Muscle of leg (tissue), 11 donors: ENCODE results near the gene VAPA. TPM values are rescaled to one million over a fixed set of nuclear protein-coding genes. Genes with fewer than 3 reads are reported as not detected.
A peak's percentile ranks its signal among the peaks of the same experiment; 100 is the strongest.
"Not testable (repeated sequence)": the region's sequence is repeated elsewhere in the genome, so short reads cannot be mapped to it uniquely, and the experiment has no call there.

ENCODE experiments used
- DNase-seq: peaks from one replicate; pipeline ENCODE4 v3.0.0; 2013
- H3K27ac ChIP-seq: one replicate; pipeline ENCODE4 v1.5.1; 2013; ENCODE audit warnings: mild to moderate bottlenecking, low read length, control low read depth
- H3K27me3 ChIP-seq: one replicate; pipeline ENCODE4 v1.6.1; 2013; ENCODE audit warnings: low read length; ENCODE audit not compliant: control insufficient read depth, insufficient read depth
- H3K36me3 ChIP-seq: one replicate; pipeline ENCODE4 v1.6.1; 2013; ENCODE audit warnings: low read length; ENCODE audit not compliant: control insufficient read depth, insufficient read depth
- H3K4me1 ChIP-seq: one replicate; pipeline ENCODE4 v1.6.1; 2013; ENCODE audit warnings: low read length; ENCODE audit not compliant: control insufficient read depth, insufficient read depth
- H3K4me3 ChIP-seq: one replicate; pipeline ENCODE4 v1.5.1; 2013; ENCODE audit warnings: low read length, control low read depth
- H3K9me3 ChIP-seq: replicated peaks from 2 replicates; pipeline ENCODE4 v1.6.1; 2013; ENCODE audit warnings: low read depth, low read length; ENCODE audit not compliant: control insufficient read depth
- WGBS: methylation state at CpG from one replicate; pipeline ENCODE4 v1.1.5; 2013; ENCODE audit warnings: missing lambda C conversion rate; ENCODE audit not compliant: insufficient coverage; 5-methylcytosine and 5-hydroxymethylcytosine counted together
- polyA plus RNA-seq, 8 donors: library from polyadenylated mRNA; unstranded; fragments of 120-200 nt; gene quantifications; one replicate each; pipeline versions ENCODE4 v1.2.1 to v1.2.3, GENCODE V29; 2013; ENCODE audit warnings: inconsistent platforms in 1 of 8, low replicate concordance in 1 of 8; ENCODE audit not compliant: insufficient read length in 8 of 8, insufficient read depth in 1 of 8
- total RNA-seq: library from RNA; stranded (reverse); fragments of 120-200 nt; gene quantifications from one replicate; pipeline ENCODE4 v1.2.4, GENCODE V29; 2013

VAPA gene
- total and polyA plus RNA-seq, 9 donors, result 220 to 284 (median 234) TPM

- H3K27ac ChIP-seq, H3K4me1 ChIP-seq, DNase-seq, H3K9me3 ChIP-seq, H3K27me3 ChIP-seq, H3K36me3 ChIP-seq, H3K4me3 ChIP-seq: not testable (repeated sequence)
- no CpG with 5 or more reads among the region's 1 CpG for WGBS
Measured at GRCh38 chr18:9899550-9899930, 14.3 kb upstream of the VAPA start.

GRCh38 chr18:9900699-9901098 lies 13.1 kb upstream of the VAPA start:
- H3K9me3 ChIP-seq, result no peaks in the 10 kb centered on the region
- no peak for DNase-seq
- H3K27ac ChIP-seq, result no peak overlapping the region
- H3K4me3 ChIP-seq, result no peak overlapping the region
- H3K27me3 ChIP-seq, result peaks cover 2% of the 10 kb centered on the region
- H3K4me1 ChIP-seq, result peaks cover 3% of the 10 kb centered on the region
- no peaks in the 10 kb centered on the region for H3K36me3 ChIP-seq
- WGBS, result 90% methylated on average over 4 of the region's 7 CpGs

GRCh38 chr18:9901377-9901776 lies 12.4 kb upstream of the VAPA start:
- Histone ChIP-seq H3K27ac (no peak overlapping the region), H3K4me3 (no peak overlapping the region), H3K27me3 (peaks cover 2% of the 10 kb centered on the region), H3K9me3 (no peaks in the 10 kb centered on the region), H3K4me1 (peaks cover 3% of the 10 kb centered on the region), H3K36me3 (no peaks in the 10 kb centered on the region)
- no peak for DNase-seq
- no CpG with 5 or more reads among the region's 3 CpGs for WGBS

GRCh38 chr18:9902264-9902663 lies 11.6 kb upstream of the VAPA start:
- H3K4me3 ChIP-seq, H3K9me3 ChIP-seq, H3K36me3 ChIP-seq, H3K4me1 ChIP-seq, H3K27me3 ChIP-seq, DNase-seq, H3K27ac ChIP-seq: not testable (repeated sequence)
- 91% methylated on average over 5 of the region's 14 CpGs for WGBS

- H3K36me3 ChIP-seq, result no peaks in the 10 kb centered on the region
- no peak overlapping the region for H3K4me3 ChIP-seq
- WGBS, result 46% methylated on average over 9 of the region's 10 CpGs
- DNase-seq, result peak; percentile 16
- H3K27ac ChIP-seq, result no peak overlapping the region
- peaks cover 2% of the 10 kb centered on the region for H3K27me3 ChIP-seq
- peaks cover 3% of the 10 kb centered on the region for H3K4me1 ChIP-seq
- H3K9me3 ChIP-seq, result no peaks in the 10 kb centered on the region
Measured at GRCh38 chr18:9902832-9903231, 11.0 kb upstream of the VAPA start.

- H3K4me3 ChIP-seq, result no peak overlapping the region
- WGBS, result 72% methylated on average over 2 of the region's 5 CpGs
- H3K36me3 ChIP-seq, result no peaks in the 10 kb centered on the region
- DNase-seq, result no peak
- no peaks in the 10 kb centered on the region for H3K9me3 ChIP-seq
- peaks cover 3% of the 10 kb centered on the region for H3K4me1 ChIP-seq
- H3K27ac ChIP-seq, result no peak overlapping the region
- peaks cover 2% of the 10 kb centered on the region for H3K27me3 ChIP-seq
Measured at GRCh38 chr18:9905401-9905922, 8.4 kb upstream of the VAPA start.

GRCh38 chr18:9906481-9906880 lies 7.3 kb upstream of the VAPA start:
- WGBS, result 88% methylated on average over 2 of the region's 3 CpGs
- H3K4me3 ChIP-seq, result no peak overlapping the region
- H3K36me3 ChIP-seq, result no peaks in the 10 kb centered on the region
- peaks cover 2% of the 10 kb centered on the region for H3K27me3 ChIP-seq
- H3K9me3 ChIP-seq, result no peaks in the 10 kb centered on the region
- H3K27ac ChIP-seq, result no peak overlapping the region
- DNase-seq, result no peak
- peaks cover 3% of the 10 kb centered on the region for H3K4me1 ChIP-seq

GRCh38 chr18:9907867-9908266 lies 5.9 kb upstream of the VAPA start:
- Histone ChIP-seq H3K36me3 (no peaks in the 10 kb centered on the region), H3K4me1 (peaks cover 2% of the 10 kb centered on the region), H3K27ac (no peak overlapping the region), H3K27me3 (peaks cover 2% of the 10 kb centered on the region), H3K9me3 (no peaks in the 10 kb centered on the region), H3K4me3 (no peak overlapping the region)
- DNase-seq, result no peak
- WGBS, result no CpG with 5 or more reads among the region's 4 CpGs

GRCh38 chr18:9910071-9910470 lies 3.7 kb upstream of the VAPA start:
- Histone ChIP-seq H3K4me1 (no peaks in the 10 kb centered on the region), H3K9me3 (no peaks in the 10 kb centered on the region), H3K27me3 (peaks cover 2% of the 10 kb centered on the region), H3K36me3 (no peaks in the 10 kb centered on the region), H3K27ac (no peak overlapping the region), H3K4me3 (no peak overlapping the region)
- DNase-seq, result no peak

- Histone ChIP-seq H3K27ac (no peak overlapping the region), H3K9me3 (no peaks in the 10 kb centered on the region), H3K27me3 (no peaks in the 10 kb centered on the region), H3K36me3 (no peaks in the 10 kb centered on the region), H3K4me3 (no peak overlapping the region), H3K4me1 (no peaks in the 10 kb centered on the region)
- DNase-seq, result no peak
- no CpG with 5 or more reads among the region's 2 CpGs for WGBS
Measured at GRCh38 chr18:9910661-9911060, 3.2 kb upstream of the VAPA start.

- no peak overlapping the region for H3K27ac ChIP-seq
- no CpG with 5 or more reads among the region's 5 CpGs for WGBS
- DNase-seq, result no peak
- no peaks in the 10 kb centered on the region for H3K27me3 ChIP-seq
- no peak overlapping the region for H3K4me3 ChIP-seq
- no peaks in the 10 kb centered on the region for H3K36me3 ChIP-seq
- no peaks in the 10 kb centered on the region for H3K9me3 ChIP-seq
- peaks cover under 1% of the 10 kb centered on the region for H3K4me1 ChIP-seq
Measured at GRCh38 chr18:9911226-9911625, 2.6 kb upstream of the VAPA start.
